Measurements from ENCODE around the gene RXFP2.

RXFP2 gene, protein sequence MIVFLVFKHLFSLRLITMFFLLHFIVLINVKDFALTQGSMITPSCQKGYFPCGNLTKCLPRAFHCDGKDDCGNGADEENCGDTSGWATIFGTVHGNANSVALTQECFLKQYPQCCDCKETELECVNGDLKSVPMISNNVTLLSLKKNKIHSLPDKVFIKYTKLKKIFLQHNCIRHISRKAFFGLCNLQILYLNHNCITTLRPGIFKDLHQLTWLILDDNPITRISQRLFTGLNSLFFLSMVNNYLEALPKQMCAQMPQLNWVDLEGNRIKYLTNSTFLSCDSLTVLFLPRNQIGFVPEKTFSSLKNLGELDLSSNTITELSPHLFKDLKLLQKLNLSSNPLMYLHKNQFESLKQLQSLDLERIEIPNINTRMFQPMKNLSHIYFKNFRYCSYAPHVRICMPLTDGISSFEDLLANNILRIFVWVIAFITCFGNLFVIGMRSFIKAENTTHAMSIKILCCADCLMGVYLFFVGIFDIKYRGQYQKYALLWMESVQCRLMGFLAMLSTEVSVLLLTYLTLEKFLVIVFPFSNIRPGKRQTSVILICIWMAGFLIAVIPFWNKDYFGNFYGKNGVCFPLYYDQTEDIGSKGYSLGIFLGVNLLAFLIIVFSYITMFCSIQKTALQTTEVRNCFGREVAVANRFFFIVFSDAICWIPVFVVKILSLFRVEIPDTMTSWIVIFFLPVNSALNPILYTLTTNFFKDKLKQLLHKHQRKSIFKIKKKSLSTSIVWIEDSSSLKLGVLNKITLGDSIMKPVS

DNA sequence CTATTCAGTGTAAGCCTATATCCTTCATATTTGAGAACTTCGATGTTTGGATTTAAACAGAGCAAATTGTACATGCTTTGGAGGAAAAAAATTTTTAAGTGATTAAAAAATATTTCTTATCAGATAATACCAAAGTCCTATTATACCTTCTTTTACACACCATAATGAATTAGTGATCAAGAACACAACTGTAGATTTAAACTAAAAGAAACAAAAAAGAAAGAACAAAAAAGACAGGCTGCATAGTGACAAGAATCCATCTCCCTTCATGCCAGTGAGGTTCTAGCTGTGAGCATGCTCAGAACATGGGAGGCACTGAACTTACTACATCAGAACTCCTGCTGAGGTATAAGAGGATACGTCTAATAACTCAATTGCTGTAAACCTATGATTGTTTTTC, at the start of gene RXFP2:
RXFP2 (plus strand) TSS at position 301 of the 400 bp plus-strand sequence; CDS start at position 388, 87 bp downstream.
- no peak for DNase-seq (ENCODE audit: low read depth)

DNA sequence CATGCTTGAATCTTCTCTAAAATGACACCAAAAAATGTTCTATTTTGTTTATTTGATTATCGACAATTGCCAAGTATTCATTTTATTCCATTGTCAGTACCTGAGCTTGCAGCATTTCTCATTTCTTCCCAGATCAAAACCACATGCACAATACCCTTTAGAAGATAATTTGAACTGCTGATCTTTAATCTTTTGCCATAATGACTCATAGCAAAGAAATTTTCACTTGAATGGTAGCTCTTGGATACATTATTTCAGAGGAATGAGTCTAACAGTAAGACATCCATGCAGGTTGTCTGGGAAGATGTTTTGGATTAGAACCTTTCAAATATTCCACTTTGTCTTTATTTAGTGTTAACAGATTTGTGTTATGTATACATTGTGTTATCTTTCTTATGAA, 42.0 kb upstream of the RXFP2 start:
- no peak for DNase-seq (ENCODE audit: low read depth)

- DNase-seq (ENCODE audit: low read depth): no peak
Observed at GRCh38 chr13:31699650-31700049, 39.7 kb upstream of the RXFP2 start.

GRCh38 chr13:31703780-31704179, 35.5 kb upstream of the RXFP2 start:
- DNase-seq (ENCODE audit: low read depth): no peak

DNA sequence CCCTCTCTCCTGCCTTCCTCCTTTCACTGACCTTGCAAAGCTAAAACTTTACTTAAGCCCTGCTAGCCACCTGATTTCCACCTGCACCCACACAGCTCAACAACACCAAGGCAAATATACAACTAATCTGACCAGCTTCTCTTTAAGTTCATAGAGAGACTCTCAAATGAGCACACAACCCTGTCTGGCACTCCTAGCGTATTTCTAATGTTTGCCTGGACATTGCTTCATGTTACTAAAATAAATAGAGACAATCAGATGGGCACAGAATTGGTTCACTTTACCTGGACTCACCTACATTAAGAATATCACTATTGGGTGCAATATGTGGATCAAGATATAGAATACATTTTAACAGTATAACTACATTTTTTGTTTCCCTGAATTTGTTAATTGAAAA, 33.2 kb upstream of the RXFP2 start:
- no peak for DNase-seq (ENCODE audit: low read depth)

DNA sequence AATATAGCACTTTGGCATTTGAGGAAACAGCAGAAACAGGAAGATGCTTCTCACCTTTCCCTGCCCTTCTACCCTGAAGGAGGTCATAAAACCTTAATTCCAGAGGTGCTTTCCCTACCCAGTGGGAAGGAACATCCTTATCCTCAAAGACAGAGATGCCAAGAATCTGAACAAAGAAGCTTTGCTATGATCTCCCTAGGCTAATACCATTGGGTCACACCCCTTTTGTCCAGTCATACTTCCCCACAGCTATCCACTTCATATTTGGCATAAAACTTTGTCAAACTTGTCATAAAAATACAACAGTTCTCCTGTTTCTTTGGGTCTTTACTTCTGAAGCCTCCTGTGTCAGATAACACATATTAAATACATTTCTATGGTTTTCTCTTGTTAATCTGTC, 21.7 kb upstream of the RXFP2 start:
- no peak for DNase-seq (ENCODE audit: low read depth)

GRCh38 chr13:31719214-31719613, 20.1 kb upstream of the RXFP2 start:
- DNase-seq (ENCODE audit: low read depth): no peak

DNA sequence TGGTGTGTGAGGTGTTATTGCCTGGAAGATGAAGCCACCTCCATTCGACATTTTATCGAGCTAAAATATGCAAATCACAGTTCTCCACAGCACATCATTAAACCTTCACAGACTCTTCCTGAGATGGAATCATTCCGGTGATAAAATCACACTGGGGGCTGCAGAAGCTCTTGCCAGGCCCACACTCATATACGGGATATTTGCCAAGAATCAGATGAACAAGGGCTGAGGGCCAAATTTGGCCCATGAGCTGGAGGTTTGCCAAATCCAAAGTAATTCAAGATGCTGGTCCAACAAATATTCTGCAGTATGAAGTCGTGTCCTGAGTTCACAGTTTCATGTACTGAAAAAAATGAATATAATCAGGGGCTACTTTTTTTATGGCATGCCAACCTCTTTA, 16.7 kb upstream of the RXFP2 start:
- no peak for DNase-seq (ENCODE audit: low read depth)

- no peak for DNase-seq (ENCODE audit: low read depth)
Observed at GRCh38 chr13:31725841-31726240, 13.5 kb upstream of the RXFP2 start.

GRCh38 chr13:31731921-31732320, 7.4 kb upstream of the RXFP2 start:
- DNase-seq (ENCODE audit: low read depth): no peak

DNA sequence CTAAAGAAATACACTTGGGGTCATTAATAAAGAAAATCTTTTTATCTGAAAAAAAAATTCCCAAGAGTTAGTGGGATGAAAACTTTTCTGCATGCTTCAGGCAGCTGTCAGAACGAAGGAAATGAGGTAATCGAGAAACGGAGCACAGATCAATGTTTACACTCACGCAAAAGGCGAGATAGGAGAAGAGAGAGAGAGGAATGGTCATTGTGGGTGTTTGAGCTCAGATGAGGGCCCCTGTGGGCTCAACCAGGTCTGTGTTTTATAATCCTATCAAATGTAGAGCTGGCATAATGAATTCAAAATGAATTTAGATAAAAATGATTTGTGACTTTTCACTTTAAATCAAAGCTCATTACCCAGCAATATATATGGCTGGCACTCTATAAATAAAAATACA, 6.3 kb upstream of the RXFP2 start:
- DNase-seq (ENCODE audit: low read depth): no peak

DNA sequence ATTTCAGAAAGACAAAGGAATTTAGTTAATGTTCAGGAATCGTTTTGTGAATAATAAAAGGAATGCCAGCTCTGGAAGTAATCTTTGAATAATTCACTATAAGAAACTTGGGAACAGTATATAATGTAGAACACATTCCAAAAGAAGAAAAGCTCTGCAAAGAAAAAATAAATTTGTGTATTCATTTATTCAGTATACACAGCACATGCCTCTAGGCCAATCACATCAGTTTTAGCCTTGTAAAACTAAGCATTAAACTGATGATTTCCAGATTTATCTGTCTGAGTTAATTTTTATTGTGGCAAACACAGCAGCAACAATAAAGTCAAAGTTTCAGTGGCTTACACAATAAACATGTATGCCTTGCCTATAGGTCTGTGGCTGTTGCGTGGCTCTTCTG, 5.7 kb upstream of the RXFP2 start:
- DNase-seq (ENCODE audit: low read depth): no peak

GRCh38 chr13:31742097-31742734, 2.9 kb downstream of the RXFP2 start:
- peak; percentile 42 for DNase-seq (ENCODE audit: low read depth)

DNA sequence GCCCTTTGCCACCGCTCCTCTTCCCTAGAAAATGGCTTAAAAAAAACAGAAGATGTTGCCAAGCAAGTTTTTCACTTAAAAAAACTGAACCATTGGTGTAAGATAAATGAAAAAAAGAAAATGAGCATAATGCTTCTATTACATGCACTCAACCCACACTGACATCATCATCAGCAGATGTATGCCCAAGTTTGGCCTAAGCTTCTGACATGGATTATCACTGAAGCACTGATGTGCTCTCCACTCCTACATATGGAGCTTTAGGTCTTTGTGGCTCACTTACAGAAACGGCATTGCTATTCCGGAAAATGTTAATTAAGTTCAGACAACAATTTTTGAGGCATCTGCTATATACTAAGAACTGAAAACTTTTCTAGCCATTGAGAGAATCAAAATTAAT, 8.0 kb downstream of the RXFP2 start:
- no peak for DNase-seq (ENCODE audit: low read depth)

DNA sequence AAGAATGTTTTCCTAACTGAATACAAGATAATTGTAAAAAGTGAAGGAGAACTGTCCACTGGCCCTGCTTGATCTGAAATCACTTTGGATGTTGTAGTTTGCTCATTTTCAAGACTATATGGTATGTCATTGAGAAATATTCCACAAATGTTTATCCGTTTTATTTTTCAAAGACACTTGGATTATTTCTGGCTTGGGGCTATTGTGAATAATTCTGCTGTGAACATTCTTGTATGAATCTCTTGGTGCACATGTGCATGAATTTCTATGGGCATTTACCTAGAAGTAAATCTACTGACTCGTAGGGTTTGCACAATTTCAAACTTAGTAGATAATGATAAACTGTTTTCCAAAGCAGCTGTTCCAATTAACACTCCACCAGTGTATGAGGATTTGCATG, 8.6 kb downstream of the RXFP2 start:
- no peak for DNase-seq (ENCODE audit: low read depth)

DNA sequence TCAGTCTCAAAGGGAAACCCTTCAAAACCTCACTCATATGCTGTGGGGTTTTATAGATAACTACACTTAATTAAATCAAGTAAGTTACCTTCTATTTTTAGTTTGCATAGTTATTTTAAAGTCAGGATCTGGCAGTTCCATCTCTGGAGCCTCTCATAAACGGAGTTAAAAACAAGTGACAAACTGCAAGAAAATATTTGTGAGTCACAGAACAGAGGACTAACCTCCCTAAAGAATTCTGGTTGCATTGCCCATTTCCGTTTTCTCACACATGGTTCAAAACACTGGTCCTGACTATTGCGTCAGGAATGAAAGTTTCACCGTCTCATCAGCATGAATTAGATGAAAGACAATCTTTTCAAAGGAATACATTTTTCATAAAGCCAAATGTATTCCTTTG, 10.6 kb downstream of the RXFP2 start:
- DNase-seq (ENCODE audit: low read depth): no peak

- DNase-seq (ENCODE audit: low read depth): no peak
Observed at GRCh38 chr13:31755211-31755610, 15.9 kb downstream of the RXFP2 start.

- DNase-seq (ENCODE audit: low read depth): no peak
Observed at GRCh38 chr13:31755803-31756212, 16.5 kb downstream of the RXFP2 start.

GRCh38 chr13:31756346-31756745, 17.0 kb downstream of the RXFP2 start:
- no peak for DNase-seq (ENCODE audit: low read depth)

GRCh38 chr13:31761951-31762350, 22.6 kb downstream of the RXFP2 start:
- no peak for DNase-seq (ENCODE audit: low read depth)

GRCh38 chr13:31764556-31764955, 25.2 kb downstream of the RXFP2 start:
- DNase-seq (ENCODE audit: low read depth): no peak

- DNase-seq (ENCODE audit: low read depth): no peak
Observed at GRCh38 chr13:31765138-31765785, 25.9 kb downstream of the RXFP2 start.
